Activated T-helper 2 cell treated with anti-CD3 and anti-CD28 coated beads, Interferon-gamma antibody, Interleukin-2, Interleukin-4, amounts not matched to agents 10 μg/mL and 5 μg/mL and 100 μg/mL, durations not matched to agents 14 hours and 24 hours and 36 hours (primary cell): ENCODE results near the gene TRIM59. TPM values are rescaled to one million over a fixed set of nuclear protein-coding genes. Genes with fewer than 3 reads are reported as not detected.

Source experiments
- DNase-seq: peaks from one replicate; pipeline ENCODE4 v3.0.0; 2021; ENCODE audit warnings: low spot score
- H3K27ac Mint-ChIP-seq: one replicate; pipeline ENCODE4 v1.8.0; 2021; ENCODE audit warnings: mixed read lengths
- H3K27me3 Mint-ChIP-seq: one replicate; pipeline ENCODE4 v1.8.0; 2021; ENCODE audit warnings: low read depth, mixed read lengths
- H3K36me3 Mint-ChIP-seq: one replicate; pipeline ENCODE4 v1.8.0; 2021; ENCODE audit warnings: low read depth, mixed read lengths
- H3K4me1 Mint-ChIP-seq: one replicate; pipeline ENCODE4 v1.8.0; 2021; ENCODE audit warnings: low read depth, mixed read lengths
- H3K4me3 Mint-ChIP-seq: one replicate; pipeline ENCODE4 v1.8.0; 2021; ENCODE audit warnings: low read depth, mild to moderate bottlenecking, moderate library complexity, mixed read lengths
- H3K9me3 Mint-ChIP-seq: one replicate; pipeline ENCODE4 v1.8.0; 2021; ENCODE audit warnings: mixed read lengths
- intact Hi-C: fragments of 100-400 bp; cut with micrococcal nuclease; formaldehyde crosslinking; loops from one replicate; pipeline ENCODE4 v1.15.1; 2023
- total RNA-seq: library from RNA; stranded (reverse); gene quantifications from 2 replicates; pipeline ENCODE4 v1.2.3, GENCODE V29; 2022

The TRIM59 gene
- total RNA-seq, 1 donor from 2014 or later, result 35.9 TPM

DNA sequence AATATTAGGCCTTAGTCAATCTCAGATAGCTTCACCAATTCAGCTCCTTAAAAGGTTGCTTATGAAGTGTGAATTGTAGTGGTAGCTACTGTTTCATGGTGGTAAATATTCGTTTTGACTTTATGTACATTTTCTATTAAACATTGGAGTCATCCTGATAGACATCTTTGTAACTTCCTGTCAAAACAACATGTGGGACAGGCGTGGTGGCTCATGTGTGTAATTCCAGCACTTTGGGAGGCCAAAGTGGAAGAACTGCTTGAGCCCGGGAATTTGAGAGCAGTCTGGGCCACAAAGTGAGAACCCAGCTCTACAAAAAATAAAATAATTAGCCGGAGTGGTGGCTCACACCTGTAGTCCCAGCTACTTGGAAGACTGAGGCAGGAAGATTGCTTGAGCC lies 2.0 kb upstream of the TRIM59 start:
- Mint-ChIP-seq H3K9me3 (peaks cover 5% of the 10 kb centered on the region), H3K4me1 (peaks cover 23% of the 10 kb centered on the region), H3K27me3 (peaks cover 5% of the 10 kb centered on the region), H3K4me3 (no peak overlapping the region), H3K36me3 (peaks cover 32% of the 10 kb centered on the region), H3K27ac (no peak overlapping the region)
- no peak for DNase-seq
- intact Hi-C loops, result no loop called here

DNA sequence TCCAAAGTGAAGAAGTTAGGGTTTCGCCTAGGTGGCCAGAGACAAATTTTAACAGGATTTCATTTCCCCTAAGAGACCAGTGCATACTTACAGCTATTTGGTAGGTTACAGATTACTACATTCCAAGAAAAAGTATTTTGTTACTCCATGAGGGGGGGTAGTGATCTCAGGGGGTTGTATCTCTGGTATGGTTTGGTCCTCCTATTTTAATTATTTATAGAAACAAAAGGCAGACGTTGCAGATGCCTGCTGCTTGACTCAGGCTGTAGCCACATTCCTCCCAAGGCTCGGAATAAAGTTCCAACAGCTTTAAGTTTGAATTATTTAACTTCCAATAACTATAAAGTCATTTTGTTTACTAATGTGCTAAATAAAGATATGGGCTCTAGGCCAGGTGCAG lies 1.3 kb upstream of the TRIM59 start:
- H3K4me3 Mint-ChIP-seq, result peak overlapping the region; percentile 91
- peaks cover 29% of the 10 kb centered on the region for H3K4me1 Mint-ChIP-seq
- peaks cover 5% of the 10 kb centered on the region for H3K9me3 Mint-ChIP-seq
- no peak for DNase-seq
- peaks cover 2% of the 10 kb centered on the region for H3K27me3 Mint-ChIP-seq
- peak overlapping the region; percentile 95 for H3K27ac Mint-ChIP-seq
- H3K36me3 Mint-ChIP-seq, result peaks cover 38% of the 10 kb centered on the region
- intact Hi-C loops, result no loop called here

DNA sequence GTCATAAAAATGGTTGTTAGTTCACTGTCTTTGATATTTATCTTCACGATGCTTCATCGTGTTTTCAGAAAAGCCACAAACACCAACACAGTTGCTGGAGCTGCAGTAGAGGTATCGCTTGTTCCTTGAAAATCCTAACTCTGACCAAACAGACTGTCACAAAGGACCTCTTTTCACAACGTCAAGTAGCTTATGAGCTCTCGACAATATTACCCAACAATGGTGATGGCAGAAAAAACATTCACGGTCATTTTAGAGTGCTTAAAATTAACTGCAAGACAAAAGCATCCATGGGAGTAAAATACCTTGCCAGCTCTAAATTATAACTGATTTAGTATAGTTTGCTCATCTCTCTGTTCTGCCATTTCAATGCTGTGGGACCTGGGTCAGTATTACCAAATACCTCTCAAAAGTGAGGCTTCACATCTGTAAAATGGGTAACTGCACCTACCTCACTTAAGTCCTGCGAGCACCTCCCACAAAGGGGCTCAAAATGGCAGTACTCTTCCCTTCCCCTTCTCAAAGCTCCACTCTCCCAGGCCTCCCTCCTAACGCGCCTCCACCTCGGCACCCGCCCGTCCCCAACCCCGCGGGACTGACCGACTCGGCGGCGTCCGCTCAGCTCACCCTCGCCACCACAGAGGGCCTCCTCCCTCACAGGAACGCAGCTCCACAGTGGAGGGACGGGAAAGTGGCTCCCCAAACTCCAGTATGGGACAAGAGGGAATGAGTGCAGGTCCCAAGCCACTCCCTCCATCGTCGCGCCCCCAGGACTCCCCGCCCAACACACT lies 546 bp downstream of the TRIM59 start:
- intact Hi-C loops, result loop anchor here (1.0 to 5.0 kb wide), 4 partner anchors 37 to 308 kb away; partner anchors contain the start of genes IFT80, KPNA4, PPM1L and SMC4
- Mint-ChIP-seq H3K27me3 (no peaks in the 10 kb centered on the region), H3K4me1 (peaks cover 38% of the 10 kb centered on the region), H3K4me3 (peak overlapping the region; percentile 91), H3K36me3 (peaks cover 52% of the 10 kb centered on the region), H3K27ac (peak overlapping the region; percentile 95), H3K9me3 (peaks cover 5% of the 10 kb centered on the region)
- DNase-seq, result no peak

DNA sequence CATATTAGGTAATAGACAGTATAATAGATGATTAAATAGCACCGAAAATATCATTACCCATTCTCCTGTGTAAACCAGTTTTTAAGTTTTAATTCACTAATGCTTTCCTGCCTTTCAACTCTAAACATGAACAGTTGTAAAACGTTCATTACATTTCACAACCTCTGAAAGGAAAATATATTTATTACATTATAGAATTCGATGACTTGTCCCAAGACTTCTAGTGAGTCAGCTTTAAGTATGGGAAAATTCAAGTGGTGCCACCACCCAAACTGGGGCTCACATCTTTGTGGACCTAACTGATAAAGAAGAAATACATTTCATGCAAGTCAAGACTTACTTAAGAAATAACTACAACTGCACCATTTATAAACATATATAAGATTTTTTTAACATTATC lies 2.0 kb downstream of the TRIM59 start:
- Mint-ChIP-seq H3K27ac (no peak overlapping the region), H3K9me3 (peaks cover 5% of the 10 kb centered on the region), H3K4me1 (peaks cover 49% of the 10 kb centered on the region), H3K36me3 (peaks cover 66% of the 10 kb centered on the region), H3K4me3 (peak overlapping the region; percentile 91), H3K27me3 (no peaks in the 10 kb centered on the region)
- intact Hi-C loops, result loop anchor here (5.0 kb wide), 1 partner anchor 310 kb away; the partner anchor contains the start of gene PPM1L
- no peak for DNase-seq

DNA sequence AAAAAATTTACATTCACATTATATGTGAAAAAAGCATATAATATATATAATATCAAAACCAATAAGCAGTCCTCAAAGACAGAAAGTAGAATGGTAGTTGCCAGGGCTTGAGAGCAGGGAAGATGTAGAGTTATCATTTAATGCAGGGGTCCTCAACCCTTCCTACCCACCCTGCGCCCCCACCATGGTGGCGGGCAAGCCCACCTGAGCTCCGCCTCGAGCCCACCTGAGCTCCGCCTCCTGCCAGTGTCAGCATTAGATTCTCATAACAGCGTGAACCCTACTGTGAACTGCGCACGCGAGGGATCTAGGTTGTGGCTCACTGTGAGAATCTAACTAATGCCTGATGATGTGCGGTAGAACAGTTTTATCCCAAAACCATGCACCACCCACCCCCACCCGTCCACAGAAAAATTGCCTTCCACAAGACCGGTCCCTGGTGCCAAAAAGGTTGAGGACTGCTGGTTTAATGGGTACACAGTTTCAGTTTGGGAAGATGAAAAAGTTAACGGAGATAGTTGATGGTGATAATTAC lies 3.0 kb downstream of the TRIM59 start:
- no peak for DNase-seq
- H3K27me3 Mint-ChIP-seq, result no peaks in the 10 kb centered on the region
- peak overlapping the region; percentile 53 for H3K4me3 Mint-ChIP-seq
- H3K36me3 Mint-ChIP-seq, result peaks cover 74% of the 10 kb centered on the region
- H3K9me3 Mint-ChIP-seq, result peaks cover 5% of the 10 kb centered on the region
- peaks cover 57% of the 10 kb centered on the region for H3K4me1 Mint-ChIP-seq
- H3K27ac Mint-ChIP-seq, result no peak overlapping the region
- intact Hi-C loops, result loop anchor here (5.0 kb wide), 1 partner anchor 311 kb away; the partner anchor contains the start of gene PPM1L

DNA sequence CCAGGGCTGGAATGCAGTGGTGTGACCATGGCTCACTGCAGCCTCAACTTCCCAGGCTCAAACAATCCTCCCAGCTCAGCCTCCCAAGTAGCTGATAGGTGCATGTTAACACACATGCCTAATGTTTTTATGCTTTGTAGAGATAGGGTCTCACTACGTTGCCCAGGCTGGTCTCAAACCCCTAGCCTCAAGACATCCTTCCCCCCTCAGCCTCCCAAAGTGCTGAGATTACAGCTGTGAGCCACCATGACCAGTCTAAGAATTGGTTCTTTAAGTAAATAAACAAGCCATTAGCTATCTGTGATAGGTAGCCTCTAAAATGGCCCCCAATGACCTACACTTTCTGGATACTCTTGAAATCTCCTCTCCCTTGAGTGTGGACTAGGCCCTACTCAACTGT lies 3.7 kb downstream of the TRIM59 start:
- no peak overlapping the region for H3K4me3 Mint-ChIP-seq
- peaks cover 80% of the 10 kb centered on the region for H3K36me3 Mint-ChIP-seq
- no peak for DNase-seq
- intact Hi-C loops, result loop anchor here (5.0 kb wide), 1 partner anchor 311 kb away; the partner anchor contains the start of gene PPM1L
- no peaks in the 10 kb centered on the region for H3K27me3 Mint-ChIP-seq
- peaks cover 57% of the 10 kb centered on the region for H3K4me1 Mint-ChIP-seq
- peak overlapping the region; percentile 47 for H3K27ac Mint-ChIP-seq
- H3K9me3 Mint-ChIP-seq, result peaks cover 5% of the 10 kb centered on the region

DNA sequence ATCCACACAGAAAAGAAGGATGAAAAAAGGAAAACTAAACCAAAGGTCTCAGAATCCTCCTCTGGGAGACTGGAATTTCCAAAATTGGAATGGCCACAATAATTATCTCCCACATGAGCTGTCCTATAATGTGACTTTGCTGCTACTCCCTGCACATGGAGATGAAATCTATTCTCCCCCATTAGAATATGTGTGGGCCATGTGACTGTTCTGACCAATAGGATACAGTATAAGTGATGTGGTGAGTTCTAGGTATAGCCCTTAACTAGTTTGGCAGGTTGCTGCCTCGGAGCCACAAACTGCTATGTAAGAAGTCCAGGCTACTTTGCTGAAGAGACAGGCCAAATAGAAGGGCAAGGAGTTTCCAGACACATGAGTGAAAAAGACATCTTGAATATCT lies 5.2 kb downstream of the TRIM59 start:
- no peak for DNase-seq
- peak overlapping the region; percentile 58 for H3K27ac Mint-ChIP-seq
- peaks cover 87% of the 10 kb centered on the region for H3K36me3 Mint-ChIP-seq
- no peaks in the 10 kb centered on the region for H3K27me3 Mint-ChIP-seq
- H3K4me3 Mint-ChIP-seq, result no peak overlapping the region
- H3K9me3 Mint-ChIP-seq, result no peaks in the 10 kb centered on the region
- intact Hi-C loops, result no loop called here
- H3K4me1 Mint-ChIP-seq, result peaks cover 57% of the 10 kb centered on the region

DNA sequence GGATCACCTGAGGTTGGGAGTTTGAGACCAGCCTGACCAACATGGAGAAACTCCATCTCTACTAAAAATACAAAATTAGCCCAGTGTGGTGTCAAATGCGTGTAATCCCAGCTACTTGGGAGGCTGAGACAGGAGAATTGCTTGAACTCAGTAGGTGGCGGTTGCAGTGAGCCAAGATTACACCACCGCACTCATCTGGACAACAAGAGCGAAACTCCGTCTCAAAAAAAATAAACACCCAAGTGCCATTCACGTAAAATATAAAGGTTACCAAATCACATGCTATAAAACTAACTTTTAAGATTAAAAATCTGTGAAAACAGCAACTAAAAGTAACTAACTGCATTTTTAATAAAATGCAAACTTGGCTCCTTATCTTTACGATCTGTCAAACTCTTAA lies 8.9 kb downstream of the TRIM59 start:
- Mint-ChIP-seq H3K9me3 (no peaks in the 10 kb centered on the region), H3K27me3 (no peaks in the 10 kb centered on the region), H3K4me1 (peaks cover 62% of the 10 kb centered on the region), H3K36me3 (peaks cover 88% of the 10 kb centered on the region), H3K4me3 (no peak overlapping the region), H3K27ac (peak overlapping the region; percentile 15)
- no peak for DNase-seq
- intact Hi-C loops, result no loop called here

DNA sequence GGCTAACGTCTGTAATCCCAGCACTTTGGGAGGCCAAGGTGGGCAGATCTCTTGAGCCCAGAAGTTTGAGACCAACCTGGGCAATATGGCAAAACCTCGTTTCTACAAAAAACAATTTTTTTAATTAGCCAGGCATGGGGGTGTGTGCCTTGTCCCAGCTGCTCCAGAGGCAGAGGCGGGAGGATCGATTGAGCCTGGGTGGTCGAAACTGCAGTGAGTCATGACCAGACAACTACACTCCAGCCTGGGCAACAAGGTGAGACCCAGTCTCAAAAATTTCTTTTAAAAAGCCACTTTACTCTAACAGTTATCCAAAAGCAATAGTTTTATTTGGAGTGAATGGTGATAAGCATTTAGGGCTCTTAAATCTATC lies 12.5 kb downstream of the TRIM59 start:
- peaks cover 91% of the 10 kb centered on the region for H3K36me3 Mint-ChIP-seq
- H3K27me3 Mint-ChIP-seq, result no peaks in the 10 kb centered on the region
- peaks cover 46% of the 10 kb centered on the region for H3K4me1 Mint-ChIP-seq
- peak overlapping the region; percentile 42 for H3K27ac Mint-ChIP-seq
- H3K9me3 Mint-ChIP-seq, result no peaks in the 10 kb centered on the region
- H3K4me3 Mint-ChIP-seq, result no peak overlapping the region
- no peak for DNase-seq
- intact Hi-C loops, result no loop called here

DNA sequence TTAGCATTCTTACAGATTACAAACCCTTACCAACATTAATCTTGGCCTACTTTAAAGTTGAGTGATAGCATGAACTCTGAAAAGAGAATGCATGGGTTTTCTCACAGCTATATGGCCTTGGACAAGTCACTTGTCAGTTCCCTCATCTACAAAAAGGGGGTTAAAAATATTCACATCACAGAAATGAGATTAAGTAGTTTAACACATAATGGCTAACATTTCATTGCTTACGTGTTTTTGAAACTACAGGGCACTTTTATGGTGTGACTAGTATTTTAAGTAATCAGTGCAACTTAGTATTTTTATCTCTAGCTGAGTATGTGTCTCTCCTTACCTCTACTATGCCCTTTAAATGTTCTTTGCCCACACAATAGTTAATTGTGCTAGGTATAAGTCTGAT lies 13.8 kb downstream of the TRIM59 start:
- H3K4me3 Mint-ChIP-seq, result no peak overlapping the region
- peaks cover 40% of the 10 kb centered on the region for H3K4me1 Mint-ChIP-seq
- intact Hi-C loops, result no loop called here

DNA sequence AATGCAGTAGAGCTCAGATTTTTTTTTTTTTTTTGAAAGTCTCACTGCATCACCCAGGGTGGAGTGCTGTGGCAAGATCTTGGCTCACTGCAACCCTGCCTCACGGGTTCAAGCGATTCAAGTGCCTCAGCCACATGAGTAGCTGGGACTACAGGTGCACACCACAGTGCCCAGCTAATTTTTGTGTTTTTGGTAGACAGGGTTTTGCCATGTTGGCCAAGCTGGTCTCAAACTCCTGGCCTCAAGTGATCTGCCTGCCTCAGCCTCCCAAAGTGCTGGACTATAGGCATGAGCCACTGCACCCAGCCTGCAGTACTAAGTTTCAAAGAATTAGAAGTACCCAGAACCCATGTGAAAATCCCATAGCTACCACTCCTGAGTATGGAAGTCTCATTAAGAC lies 14.5 kb downstream of the TRIM59 start:
- Mint-ChIP-seq H3K27ac (no peak overlapping the region), H3K4me3 (no peak overlapping the region), H3K9me3 (no peaks in the 10 kb centered on the region), H3K36me3 (peaks cover 91% of the 10 kb centered on the region), H3K4me1 (peaks cover 39% of the 10 kb centered on the region), H3K27me3 (no peaks in the 10 kb centered on the region)
- intact Hi-C loops, result no loop called here
- DNase-seq, result no peak

More for the DNA sequence above, 13.8 kb downstream of the TRIM59 start:
- Mint-ChIP-seq H3K9me3 (no peaks in the 10 kb centered on the region), H3K27me3 (no peaks in the 10 kb centered on the region), H3K36me3 (peaks cover 92% of the 10 kb centered on the region), H3K27ac (no peak overlapping the region)
- no peak for DNase-seq

DNA sequence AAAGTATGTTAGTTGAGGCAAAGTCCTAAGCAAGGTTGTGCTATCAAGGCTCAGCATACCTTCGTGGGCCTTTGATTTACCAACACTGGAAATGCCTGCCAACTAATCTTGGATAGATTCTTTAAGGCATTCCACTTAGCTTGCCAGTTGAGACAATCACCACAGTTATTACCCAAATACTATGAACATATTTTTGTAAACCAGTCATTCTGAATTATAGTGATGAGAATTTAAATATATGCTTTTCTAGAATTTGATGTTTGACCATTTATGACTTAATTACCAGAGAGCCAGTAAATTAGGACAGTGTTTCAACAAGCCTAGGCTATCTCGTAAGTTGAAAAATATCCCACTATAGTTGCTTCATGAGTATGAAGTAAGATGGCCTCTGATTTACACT lies 15.5 kb downstream of the TRIM59 start:
- intact Hi-C loops, result no loop called here
- peaks cover 90% of the 10 kb centered on the region for H3K36me3 Mint-ChIP-seq
- H3K4me3 Mint-ChIP-seq, result no peak overlapping the region
- H3K27ac Mint-ChIP-seq, result no peak overlapping the region
- no peaks in the 10 kb centered on the region for H3K9me3 Mint-ChIP-seq
- H3K4me1 Mint-ChIP-seq, result peaks cover 34% of the 10 kb centered on the region
- no peaks in the 10 kb centered on the region for H3K27me3 Mint-ChIP-seq
- DNase-seq, result no peak

DNA sequence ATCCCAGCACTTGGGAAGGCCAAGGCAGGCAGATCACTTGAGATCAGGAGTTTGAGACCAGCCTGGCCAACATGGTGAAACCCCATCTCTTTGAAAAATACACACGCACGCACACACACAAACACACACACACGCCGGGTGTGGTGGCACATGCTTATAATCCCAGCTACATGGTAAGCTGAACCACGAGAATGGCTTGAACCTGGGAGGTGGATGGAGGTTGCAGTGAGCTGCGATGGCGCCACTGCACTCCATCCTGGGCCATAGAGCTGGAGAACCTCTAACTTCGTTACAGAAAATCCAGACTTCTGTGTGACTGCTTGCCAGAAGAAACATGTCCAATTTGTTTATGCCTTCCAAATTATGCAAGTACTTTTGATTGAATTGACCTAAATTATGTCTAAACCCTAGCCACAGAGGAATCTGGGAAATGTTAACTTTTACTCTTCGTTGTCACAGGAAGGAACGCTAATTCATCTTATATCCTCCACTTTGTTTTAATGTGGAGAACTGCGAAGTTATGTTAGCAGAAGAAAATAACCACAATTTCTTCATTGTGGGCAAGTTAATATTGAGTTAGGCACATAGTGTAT lies 21.7 kb downstream of the TRIM59 start:
- Mint-ChIP-seq H3K27ac (no peak overlapping the region), H3K27me3 (no peaks in the 10 kb centered on the region), H3K9me3 (no peaks in the 10 kb centered on the region), H3K4me1 (peaks cover 6% of the 10 kb centered on the region), H3K4me3 (no peak overlapping the region), H3K36me3 (peaks cover 86% of the 10 kb centered on the region)
- intact Hi-C loops, result no loop called here
- no peak for DNase-seq
